Activated CD4-positive, alpha-beta T cell treated with anti-CD3 and anti-CD28 coated beads, Interleukin-2, amount 10 ng/mL, durations not matched to agents 24 days and 14 days (primary cell): ENCODE data around the gene CCR5. TPM values are rescaled to one million over a fixed set of nuclear protein-coding genes. Genes with fewer than 3 reads are reported as not detected.

Source experiments
- DNase-seq: peaks from one replicate; pipeline ENCODE4 v3.0.0; 2022
- H3K27ac Mint-ChIP-seq: one replicate; pipeline ENCODE4 v1.8.0; 2022; ENCODE audit warnings: mild to moderate bottlenecking, mixed read lengths
- H3K27me3 Mint-ChIP-seq: one replicate; pipeline ENCODE4 v1.8.0; 2022; ENCODE audit warnings: mixed read lengths
- H3K36me3 Mint-ChIP-seq: one replicate; pipeline ENCODE4 v1.8.0; 2022; ENCODE audit warnings: low read depth, mild to moderate bottlenecking, mixed read lengths
- H3K4me1 Mint-ChIP-seq: one replicate; pipeline ENCODE4 v1.8.0; 2021; ENCODE audit warnings: mixed read lengths
- H3K4me3 Mint-ChIP-seq: one replicate; pipeline ENCODE4 v1.8.0; 2022; ENCODE audit warnings: mild to moderate bottlenecking, moderate library complexity, mixed read lengths
- H3K9me3 Mint-ChIP-seq: one replicate; pipeline ENCODE4 v1.8.0; 2021; ENCODE audit warnings: mixed read lengths
- intact Hi-C: fragments of 100-400 bp; cut with micrococcal nuclease; formaldehyde crosslinking; loops from one replicate; pipeline ENCODE4 v1.15.1; 2023
- total RNA-seq: library from RNA; stranded (reverse); gene quantifications from 2 replicates; pipeline ENCODE4 v1.2.3, GENCODE V29; 2022

CCR5 gene
- total RNA-seq, 1 donor from 2014 or later = 2.3 TPM

DNA sequence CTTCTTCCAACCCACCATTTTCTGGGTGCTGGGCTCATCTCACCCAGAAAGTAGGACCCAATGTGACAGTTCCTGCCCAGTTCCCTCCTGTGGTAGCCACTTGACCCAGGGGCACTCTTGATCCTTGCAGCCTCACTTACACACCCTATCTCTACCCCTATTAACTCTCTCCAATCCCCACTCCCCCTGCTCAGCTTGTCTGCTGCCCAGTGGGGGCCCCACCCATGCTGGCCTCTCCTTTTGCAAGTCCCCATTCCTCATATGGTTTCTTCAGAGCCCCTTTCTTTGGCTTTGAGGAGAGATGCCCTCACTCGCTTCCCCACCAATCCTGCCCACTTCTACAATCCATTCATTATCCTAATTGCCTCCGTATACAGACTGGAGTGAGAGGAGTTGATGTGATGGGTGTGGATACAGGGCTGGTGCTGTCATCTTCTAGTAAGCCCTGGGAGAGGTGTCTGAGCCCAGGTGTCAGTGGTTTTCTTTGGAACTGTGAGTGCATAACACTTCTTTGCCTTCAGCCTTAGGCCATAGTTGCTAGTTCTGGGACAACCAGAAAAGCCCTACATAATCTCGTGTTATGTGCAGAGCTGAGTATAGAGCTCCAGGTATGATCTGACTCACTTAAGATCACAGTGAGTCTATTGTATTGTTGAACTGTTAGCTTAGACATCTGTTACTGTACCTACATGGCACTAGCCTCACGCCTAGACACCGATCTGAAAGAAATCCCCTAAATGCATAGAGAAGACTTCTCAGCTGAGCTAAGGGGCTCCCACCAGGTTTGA lies 4.8 kb upstream of the CCR5 start:
- peaks cover 1% of the 10 kb centered on the region for H3K36me3 Mint-ChIP-seq
- H3K4me1 Mint-ChIP-seq = peaks cover 45% of the 10 kb centered on the region
- H3K27me3 Mint-ChIP-seq = peaks cover 28% of the 10 kb centered on the region
- peak overlapping the region; percentile 55 for H3K27ac Mint-ChIP-seq
- no peak for DNase-seq
- intact Hi-C loops = no loop called here
- H3K9me3 Mint-ChIP-seq = peaks cover 11% of the 10 kb centered on the region
- no peak overlapping the region for H3K4me3 Mint-ChIP-seq

DNA sequence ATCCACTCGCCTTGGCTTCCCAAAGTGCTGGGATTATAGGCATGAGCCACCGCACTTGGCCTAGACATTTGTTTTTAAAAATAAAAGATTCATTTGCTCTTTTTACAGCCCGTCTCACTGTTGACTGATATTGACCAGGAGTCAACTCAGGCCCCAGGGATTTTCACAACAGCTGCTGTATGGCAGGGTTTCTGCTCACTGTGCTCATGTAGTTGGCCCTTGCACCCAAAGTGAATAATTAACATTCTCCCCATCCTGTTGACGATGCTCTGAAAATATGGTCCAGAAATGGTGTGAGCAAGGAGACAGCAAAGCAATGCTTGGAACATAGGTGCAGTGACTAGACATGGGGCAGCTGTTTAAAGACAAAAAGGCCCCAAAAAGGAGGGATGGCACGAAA lies 2.9 kb upstream of the CCR5 start:
- Mint-ChIP-seq H3K4me3 (no peak overlapping the region), H3K36me3 (peaks cover 2% of the 10 kb centered on the region), H3K9me3 (peaks cover 11% of the 10 kb centered on the region), H3K27ac (peak overlapping the region; percentile 61), H3K4me1 (peaks cover 49% of the 10 kb centered on the region), H3K27me3 (peaks cover 30% of the 10 kb centered on the region)
- intact Hi-C loops = no loop called here
- DNase-seq = no peak

DNA sequence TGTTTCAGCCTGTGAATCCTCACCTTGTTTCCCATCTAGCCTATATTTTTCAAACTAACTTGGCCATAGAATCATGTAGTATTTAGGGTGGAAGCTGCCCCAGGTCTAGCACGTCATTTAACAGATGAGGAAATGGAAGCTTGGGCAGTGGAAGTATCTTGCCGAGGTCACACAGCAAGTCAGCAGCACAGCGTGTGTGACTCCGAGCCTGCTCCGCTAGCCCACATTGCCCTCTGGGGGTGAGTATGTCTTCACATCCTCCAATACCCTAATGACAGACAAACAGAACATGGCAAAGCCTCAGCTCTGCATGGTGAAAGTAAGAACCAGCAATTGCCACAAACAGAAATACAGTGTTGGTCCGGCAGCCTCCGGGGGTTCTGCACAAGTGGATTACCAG lies 2.2 kb upstream of the CCR5 start:
- DNase-seq = peak; percentile 85
- intact Hi-C loops = no loop called here
- Mint-ChIP-seq H3K4me1 (peaks cover 55% of the 10 kb centered on the region), H3K4me3 (no peak overlapping the region), H3K27me3 (peaks cover 37% of the 10 kb centered on the region), H3K27ac (peak overlapping the region; percentile 61), H3K36me3 (peaks cover 7% of the 10 kb centered on the region), H3K9me3 (peaks cover 11% of the 10 kb centered on the region)

DNA sequence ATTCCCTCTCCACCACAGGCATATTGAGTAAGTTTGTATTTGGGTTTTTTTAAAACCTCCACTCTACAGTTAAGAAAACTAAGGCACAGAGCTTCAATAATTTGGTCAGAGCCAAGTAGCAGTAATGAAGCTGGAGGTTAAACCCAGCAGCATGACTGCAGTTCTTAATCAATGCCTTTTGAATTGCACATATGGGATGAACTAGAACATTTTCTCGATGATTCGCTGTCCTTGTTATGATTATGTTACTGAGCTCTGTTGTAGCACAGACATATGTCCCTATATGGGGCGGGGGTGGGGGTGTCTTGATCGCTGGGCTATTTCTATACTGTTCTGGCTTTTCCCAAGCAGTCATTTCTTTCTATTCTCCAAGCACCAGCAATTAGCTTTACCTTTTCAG lies 1.6 kb upstream of the CCR5 start:
- Mint-ChIP-seq H3K27ac (peak overlapping the region; percentile 90), H3K9me3 (peaks cover 11% of the 10 kb centered on the region), H3K4me1 (peaks cover 57% of the 10 kb centered on the region), H3K36me3 (peaks cover 9% of the 10 kb centered on the region), H3K27me3 (peaks cover 35% of the 10 kb centered on the region), H3K4me3 (peak overlapping the region; percentile 60)
- DNase-seq = no peak
- intact Hi-C loops = loop anchor here (1.0 kb wide), 2 partner anchors 9 to 75 kb away; no protein-coding TSS in a partner anchor

DNA sequence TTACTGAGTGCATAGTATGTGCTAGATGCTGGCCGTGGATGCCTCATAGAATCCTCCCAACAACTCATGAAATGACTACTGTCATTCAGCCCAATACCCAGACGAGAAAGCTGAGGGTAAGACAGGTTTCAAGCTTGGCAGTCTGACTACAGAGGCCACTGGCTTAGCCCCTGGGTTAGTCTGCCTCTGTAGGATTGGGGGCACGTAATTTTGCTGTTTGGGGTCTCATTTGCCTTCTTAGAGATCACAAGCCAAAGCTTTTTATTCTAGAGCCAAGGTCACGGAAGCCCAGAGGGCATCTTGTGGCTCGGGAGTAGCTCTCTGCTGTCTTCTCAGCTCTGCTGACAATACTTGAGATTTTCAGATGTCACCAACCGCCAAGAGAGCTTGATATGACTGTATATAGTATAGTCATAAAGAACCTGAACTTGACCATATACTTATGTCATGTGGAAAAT lies 1.0 kb upstream of the CCR5 start:
- peaks cover 9% of the 10 kb centered on the region for H3K36me3 Mint-ChIP-seq
- DNase-seq = peak; percentile 80
- H3K27me3 Mint-ChIP-seq = peaks cover 37% of the 10 kb centered on the region
- H3K4me1 Mint-ChIP-seq = peaks cover 61% of the 10 kb centered on the region
- H3K9me3 Mint-ChIP-seq = peaks cover 9% of the 10 kb centered on the region
- H3K4me3 Mint-ChIP-seq = peak overlapping the region; percentile 60
- intact Hi-C loops = loop anchor here (1.0 to 10.0 kb wide), 10 partner anchors 9 to 605 kb away; partner anchors contain the start of genes CCR1 and CCR2
- peak overlapping the region; percentile 90 for H3K27ac Mint-ChIP-seq

DNA sequence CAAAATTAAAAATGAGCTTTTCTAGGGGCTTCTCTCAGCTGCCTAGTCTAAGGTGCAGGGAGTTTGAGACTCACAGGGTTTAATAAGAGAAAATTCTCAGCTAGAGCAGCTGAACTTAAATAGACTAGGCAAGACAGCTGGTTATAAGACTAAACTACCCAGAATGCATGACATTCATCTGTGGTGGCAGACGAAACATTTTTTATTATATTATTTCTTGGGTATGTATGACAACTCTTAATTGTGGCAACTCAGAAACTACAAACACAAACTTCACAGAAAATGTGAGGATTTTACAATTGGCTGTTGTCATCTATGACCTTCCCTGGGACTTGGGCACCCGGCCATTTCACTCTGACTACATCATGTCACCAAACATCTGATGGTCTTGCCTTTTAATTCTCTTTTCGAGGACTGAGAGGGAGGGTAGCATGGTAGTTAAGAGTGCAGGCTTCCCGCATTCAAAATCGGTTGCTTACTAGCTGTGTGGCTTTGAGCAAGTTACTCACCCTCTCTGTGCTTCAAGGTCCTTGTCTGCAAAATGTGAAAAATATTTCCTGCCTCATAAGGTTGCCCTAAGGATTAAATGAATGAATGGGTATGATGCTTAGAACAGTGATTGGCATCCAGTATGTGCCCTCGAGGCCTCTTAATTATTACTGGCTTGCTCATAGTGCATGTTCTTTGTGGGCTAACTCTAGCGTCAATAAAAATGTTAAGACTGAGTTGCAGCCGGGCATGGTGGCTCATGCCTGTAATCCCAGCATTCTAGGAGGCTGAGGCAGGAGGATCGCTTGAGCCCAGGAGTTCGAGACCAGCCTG lies 984 bp downstream of the CCR5 start:
- H3K4me1 Mint-ChIP-seq = peaks cover 67% of the 10 kb centered on the region
- H3K4me3 Mint-ChIP-seq = peak overlapping the region; percentile 29
- intact Hi-C loops = loop anchor here (2.0 to 10.0 kb wide), 6 partner anchors 163 to 607 kb away; partner anchors contain the start of gene CCR1
- peaks cover 11% of the 10 kb centered on the region for H3K36me3 Mint-ChIP-seq
- no peaks in the 10 kb centered on the region for H3K9me3 Mint-ChIP-seq
- H3K27ac Mint-ChIP-seq = no peak overlapping the region
- H3K27me3 Mint-ChIP-seq = peaks cover 28% of the 10 kb centered on the region
- no peak for DNase-seq

DNA sequence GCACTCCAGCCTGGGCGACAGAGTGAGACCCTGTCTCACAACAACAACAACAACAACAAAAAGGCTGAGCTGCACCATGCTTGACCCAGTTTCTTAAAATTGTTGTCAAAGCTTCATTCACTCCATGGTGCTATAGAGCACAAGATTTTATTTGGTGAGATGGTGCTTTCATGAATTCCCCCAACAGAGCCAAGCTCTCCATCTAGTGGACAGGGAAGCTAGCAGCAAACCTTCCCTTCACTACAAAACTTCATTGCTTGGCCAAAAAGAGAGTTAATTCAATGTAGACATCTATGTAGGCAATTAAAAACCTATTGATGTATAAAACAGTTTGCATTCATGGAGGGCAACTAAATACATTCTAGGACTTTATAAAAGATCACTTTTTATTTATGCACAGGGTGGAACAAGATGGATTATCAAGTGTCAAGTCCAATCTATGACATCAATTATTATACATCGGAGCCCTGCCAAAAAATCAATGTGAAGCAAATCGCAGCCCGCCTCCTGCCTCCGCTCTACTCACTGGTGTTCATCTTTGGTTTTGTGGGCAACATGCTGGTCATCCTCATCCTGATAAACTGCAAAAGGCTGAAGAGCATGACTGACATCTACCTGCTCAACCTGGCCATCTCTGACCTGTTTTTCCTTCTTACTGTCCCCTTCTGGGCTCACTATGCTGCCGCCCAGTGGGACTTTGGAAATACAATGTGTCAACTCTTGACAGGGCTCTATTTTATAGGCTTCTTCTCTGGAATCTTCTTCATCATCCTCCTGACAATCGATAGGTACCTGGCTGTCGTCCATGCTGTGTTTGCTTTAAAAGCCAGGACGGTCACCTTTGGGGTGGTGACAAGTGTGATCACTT lies 2.0 kb downstream of the CCR5 start:
- peaks cover 67% of the 10 kb centered on the region for H3K4me1 Mint-ChIP-seq
- peaks cover 11% of the 10 kb centered on the region for H3K36me3 Mint-ChIP-seq
- DNase-seq = peak; percentile 82
- intact Hi-C loops = loop anchor here (2.0 to 10.0 kb wide), 4 partner anchors 294 to 608 kb away; no protein-coding TSS in a partner anchor
- H3K4me3 Mint-ChIP-seq = peak overlapping the region; percentile 36
- H3K27me3 Mint-ChIP-seq = peaks cover 32% of the 10 kb centered on the region
- H3K27ac Mint-ChIP-seq = peak overlapping the region; percentile 57
- no peaks in the 10 kb centered on the region for H3K9me3 Mint-ChIP-seq

DNA sequence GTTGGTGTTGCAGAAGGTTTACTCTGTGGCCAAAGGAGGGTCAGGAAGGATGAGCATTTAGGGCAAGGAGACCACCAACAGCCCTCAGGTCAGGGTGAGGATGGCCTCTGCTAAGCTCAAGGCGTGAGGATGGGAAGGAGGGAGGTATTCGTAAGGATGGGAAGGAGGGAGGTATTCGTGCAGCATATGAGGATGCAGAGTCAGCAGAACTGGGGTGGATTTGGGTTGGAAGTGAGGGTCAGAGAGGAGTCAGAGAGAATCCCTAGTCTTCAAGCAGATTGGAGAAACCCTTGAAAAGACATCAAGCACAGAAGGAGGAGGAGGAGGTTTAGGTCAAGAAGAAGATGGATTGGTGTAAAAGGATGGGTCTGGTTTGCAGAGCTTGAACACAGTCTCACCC lies 4.0 kb downstream of the CCR5 start:
- peaks cover 11% of the 10 kb centered on the region for H3K36me3 Mint-ChIP-seq
- H3K4me3 Mint-ChIP-seq = peak overlapping the region; percentile 22
- peaks cover 51% of the 10 kb centered on the region for H3K4me1 Mint-ChIP-seq
- no peak for DNase-seq
- H3K9me3 Mint-ChIP-seq = no peaks in the 10 kb centered on the region
- intact Hi-C loops = loop anchor here (10.0 kb wide), 2 partner anchors 510 to 610 kb away; no protein-coding TSS in a partner anchor
- peaks cover 30% of the 10 kb centered on the region for H3K27me3 Mint-ChIP-seq
- H3K27ac Mint-ChIP-seq = peak overlapping the region; percentile 17

DNA sequence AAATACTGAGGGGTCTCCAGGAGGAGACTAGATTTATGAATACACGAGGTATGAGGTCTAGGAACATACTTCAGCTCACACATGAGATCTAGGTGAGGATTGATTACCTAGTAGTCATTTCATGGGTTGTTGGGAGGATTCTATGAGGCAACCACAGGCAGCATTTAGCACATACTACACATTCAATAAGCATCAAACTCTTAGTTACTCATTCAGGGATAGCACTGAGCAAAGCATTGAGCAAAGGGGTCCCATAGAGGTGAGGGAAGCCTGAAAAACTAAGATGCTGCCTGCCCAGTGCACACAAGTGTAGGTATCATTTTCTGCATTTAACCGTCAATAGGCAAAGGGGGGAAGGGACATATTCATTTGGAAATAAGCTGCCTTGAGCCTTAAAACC lies 4.5 kb downstream of the CCR5 start:
- peaks cover 11% of the 10 kb centered on the region for H3K36me3 Mint-ChIP-seq
- H3K27me3 Mint-ChIP-seq = peaks cover 30% of the 10 kb centered on the region
- peaks cover 49% of the 10 kb centered on the region for H3K4me1 Mint-ChIP-seq
- H3K9me3 Mint-ChIP-seq = no peaks in the 10 kb centered on the region
- H3K27ac Mint-ChIP-seq = peak overlapping the region; percentile 31
- intact Hi-C loops = loop anchor here (10.0 kb wide), 2 partner anchors 510 to 610 kb away; no protein-coding TSS in a partner anchor
- no peak for DNase-seq
- H3K4me3 Mint-ChIP-seq = peak overlapping the region; percentile 22

DNA sequence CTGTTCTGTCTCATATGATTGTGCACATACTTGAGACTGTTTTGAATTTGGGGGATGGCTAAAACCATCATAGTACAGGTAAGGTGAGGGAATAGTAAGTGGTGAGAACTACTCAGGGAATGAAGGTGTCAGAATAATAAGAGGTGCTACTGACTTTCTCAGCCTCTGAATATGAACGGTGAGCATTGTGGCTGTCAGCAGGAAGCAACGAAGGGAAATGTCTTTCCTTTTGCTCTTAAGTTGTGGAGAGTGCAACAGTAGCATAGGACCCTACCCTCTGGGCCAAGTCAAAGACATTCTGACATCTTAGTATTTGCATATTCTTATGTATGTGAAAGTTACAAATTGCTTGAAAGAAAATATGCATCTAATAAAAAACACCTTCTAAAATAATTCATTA lies 5.1 kb downstream of the CCR5 start:
- peaks cover 51% of the 10 kb centered on the region for H3K4me1 Mint-ChIP-seq
- intact Hi-C loops = loop anchor here (10.0 kb wide), 2 partner anchors 511 to 611 kb away; no protein-coding TSS in a partner anchor
- peak overlapping the region; percentile 15 for H3K27ac Mint-ChIP-seq
- peaks cover 32% of the 10 kb centered on the region for H3K27me3 Mint-ChIP-seq
- H3K36me3 Mint-ChIP-seq = peaks cover 13% of the 10 kb centered on the region
- H3K9me3 Mint-ChIP-seq = no peaks in the 10 kb centered on the region
- DNase-seq = no peak
- peak overlapping the region; percentile 7 for H3K4me3 Mint-ChIP-seq

DNA sequence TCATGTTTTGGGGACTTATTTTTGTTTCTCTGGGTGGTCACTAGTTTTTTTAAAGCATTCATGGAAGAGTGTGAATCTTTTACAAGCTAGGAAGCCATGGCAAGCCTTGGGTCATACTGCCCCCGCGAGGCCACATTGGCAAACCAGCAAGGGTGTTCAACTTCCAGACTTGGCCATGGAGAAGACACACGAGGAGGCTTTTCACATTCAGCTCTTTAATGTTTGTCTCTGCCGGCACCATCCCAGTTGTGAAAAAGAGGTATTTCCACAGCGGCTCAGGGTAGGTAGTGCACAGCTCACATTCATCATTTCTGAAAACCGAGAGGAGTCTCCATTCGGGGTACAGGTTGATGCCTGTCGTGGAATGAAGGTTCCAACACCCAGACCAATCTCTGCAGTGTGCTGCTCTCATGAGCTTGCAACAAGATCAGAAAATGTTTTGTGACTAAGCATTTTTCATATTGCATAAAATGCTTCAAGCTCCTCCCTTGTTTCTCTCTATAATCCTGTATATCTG lies 7.7 kb downstream of the CCR5 start:
- peak; percentile 90 for DNase-seq
- Mint-ChIP-seq H3K4me1 (peaks cover 42% of the 10 kb centered on the region), H3K4me3 (no peak overlapping the region), H3K9me3 (no peaks in the 10 kb centered on the region), H3K27ac (peak overlapping the region; percentile 57), H3K36me3 (peaks cover 7% of the 10 kb centered on the region), H3K27me3 (peaks cover 23% of the 10 kb centered on the region)
- intact Hi-C loops = loop anchor here (1.0 to 10.0 kb wide), 4 partner anchors 62 to 614 kb away; no protein-coding TSS in a partner anchor

DNA sequence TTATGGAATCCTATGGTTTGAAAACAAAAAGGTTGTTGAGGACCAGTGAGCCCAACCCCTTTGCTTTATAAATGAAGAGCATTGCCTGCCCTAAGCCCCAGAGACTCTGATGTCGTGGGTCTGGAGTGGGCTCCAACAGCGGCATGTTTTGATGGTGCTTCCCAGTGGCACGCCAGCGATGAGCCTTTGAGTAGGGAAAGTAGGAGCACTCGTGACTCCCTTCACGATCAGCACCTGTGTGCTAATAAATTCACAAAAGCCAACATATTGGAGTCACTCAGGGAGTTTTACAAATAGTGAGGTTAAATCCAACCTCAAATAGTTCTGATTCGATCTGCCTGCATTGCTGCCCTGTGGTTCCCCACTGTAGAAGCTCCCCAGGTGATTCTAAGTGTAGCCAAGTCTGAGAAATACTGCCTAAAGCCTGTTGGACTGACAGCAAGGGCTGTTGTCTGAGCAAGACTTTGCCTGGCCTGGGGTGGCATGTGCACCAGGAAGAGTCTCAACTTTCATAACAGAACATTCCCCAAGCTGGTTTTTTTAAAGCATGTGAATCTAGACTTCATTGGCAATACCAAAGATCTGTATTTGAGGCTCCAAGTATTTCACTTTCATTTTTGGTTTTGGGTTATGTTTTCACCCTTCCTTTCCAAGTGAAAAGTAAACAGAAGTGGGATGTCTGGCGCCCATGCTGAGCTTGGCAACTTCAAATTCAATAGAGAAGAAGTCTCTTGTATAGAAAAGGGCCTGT lies 9.9 kb downstream of the CCR5 start:
- Mint-ChIP-seq H3K36me3 (peaks cover 2% of the 10 kb centered on the region), H3K27ac (peak overlapping the region; percentile 70), H3K27me3 (peaks cover 11% of the 10 kb centered on the region), H3K4me1 (peaks cover 40% of the 10 kb centered on the region), H3K9me3 (no peaks in the 10 kb centered on the region), H3K4me3 (peak overlapping the region; percentile 71)
- DNase-seq = peak; percentile 73
- intact Hi-C loops = no loop called here
